IPS DF 6.9 (cell line): ENCODE data around the gene TMEM94.

Experiments
- DNase-seq: peaks from one replicate; pipeline ENCODE4 v3.0.0-alpha.2; 2013; ENCODE audit warnings: low read depth, low spot score
- H3K27ac ChIP-seq: one replicate; pipeline ENCODE4 v1.5.1; 2013; ENCODE audit warnings: low read length, control low read depth
- H3K27me3 ChIP-seq: 2 replicates; pipeline ENCODE4 v1.6.1; 2013; ENCODE audit warnings: mild to moderate bottlenecking, low read length; ENCODE audit not compliant: control insufficient read depth, insufficient read depth
- H3K36me3 ChIP-seq: 2 replicates; pipeline ENCODE4 v1.6.1; 2013; ENCODE audit warnings: low read length; ENCODE audit not compliant: control insufficient read depth, insufficient read depth
- H3K4me1 ChIP-seq: 2 replicates; pipeline ENCODE4 v1.6.1; 2013; ENCODE audit warnings: low read length; ENCODE audit not compliant: control insufficient read depth, insufficient read depth
- H3K4me3 ChIP-seq: 2 replicates; pipeline ENCODE4 v1.5.1; 2013; ENCODE audit warnings: mild to moderate bottlenecking, low read length
- H3K9me3 ChIP-seq: 2 replicates; pipeline ENCODE4 v1.6.1; 2013; ENCODE audit warnings: low read length, inconsistent platforms; ENCODE audit not compliant: control insufficient read depth, insufficient read depth
- WGBS: extraction: QIAGEN DNeasy Blood & Tissue Kit; methylation state at CpG from one replicate; pipeline ENCODE4 v1.1.7; 2013; ENCODE audit warnings: mixed read lengths, missing lambda C conversion rate; ENCODE audit not compliant: insufficient read length, insufficient coverage; 5-methylcytosine and 5-hydroxymethylcytosine counted together

TMEM94 gene

GRCh38 chr17:75463603-75464002, 7.2 kb downstream of the TMEM94 start:
- WGBS, result no CpG with 5 or more reads among the region's 2 CpGs
- no peak for DNase-seq
- Histone ChIP-seq H3K9me3 (no peaks in the 10 kb centered on the region), H3K27me3 (no peaks in the 10 kb centered on the region), H3K36me3 (no peaks in the 10 kb centered on the region), H3K4me3 (no peak overlapping the region), H3K27ac (no peak overlapping the region), H3K4me1 (no peaks in the 10 kb centered on the region)

- H3K27ac ChIP-seq, result no peak overlapping the region
- WGBS, result no CpG with 5 or more reads among the region's 6 CpGs
- no peaks in the 10 kb centered on the region for H3K27me3 ChIP-seq
- no peaks in the 10 kb centered on the region for H3K4me1 ChIP-seq
- DNase-seq, result no peak
- no peaks in the 10 kb centered on the region for H3K9me3 ChIP-seq
- no peak overlapping the region for H3K4me3 ChIP-seq
- no peaks in the 10 kb centered on the region for H3K36me3 ChIP-seq
These were observed 8.6 kb downstream of the TMEM94 start for GRCh38 chr17:75465039-75465438.

GRCh38 chr17:75468291-75468754, 11.9 kb downstream of the TMEM94 start:
- Histone ChIP-seq H3K27me3 (no peaks in the 10 kb centered on the region), H3K9me3 (no peaks in the 10 kb centered on the region), H3K27ac (no peak overlapping the region), H3K4me3 (no peak overlapping the region), H3K4me1 (no peaks in the 10 kb centered on the region), H3K36me3 (no peaks in the 10 kb centered on the region)
- no peak for DNase-seq
- WGBS, result no CpG with 5 or more reads among the region's 8 CpGs

DNA sequence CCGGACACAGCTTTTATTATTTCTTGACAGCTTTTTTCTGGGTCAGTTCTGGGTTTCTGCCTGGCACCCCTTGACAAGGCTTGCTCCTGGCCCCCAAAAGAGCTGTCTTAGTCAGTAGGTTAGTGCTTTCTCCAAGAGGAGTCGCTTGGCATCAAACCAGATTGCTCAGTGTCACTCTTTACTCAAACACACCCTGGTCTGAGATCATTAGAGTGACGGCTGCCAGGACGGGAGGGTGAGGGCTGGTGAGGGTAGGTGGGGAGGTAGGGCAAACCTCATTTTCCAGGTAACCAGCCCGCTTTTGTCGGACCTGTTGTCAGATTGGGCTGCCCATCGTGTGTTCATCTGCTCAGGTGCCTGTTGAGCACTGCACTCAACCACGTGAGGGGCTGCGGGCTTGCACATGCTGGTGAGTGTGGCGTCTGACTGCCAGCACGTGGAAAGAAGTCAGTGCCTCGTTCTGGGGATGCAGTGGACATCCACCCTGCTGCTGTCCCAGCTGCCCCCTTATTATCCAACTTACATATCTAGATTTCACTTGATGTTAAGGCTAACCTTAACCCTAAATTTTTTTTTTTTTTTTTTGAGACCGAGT, 12.4 kb downstream of the TMEM94 start:
- no peak overlapping the region for H3K4me3 ChIP-seq
- H3K36me3 ChIP-seq, result no peaks in the 10 kb centered on the region
- no peaks in the 10 kb centered on the region for H3K27me3 ChIP-seq
- H3K9me3 ChIP-seq, result no peaks in the 10 kb centered on the region
- no peaks in the 10 kb centered on the region for H3K4me1 ChIP-seq
- WGBS, result no CpG with 5 or more reads among the region's 13 CpGs
- no peak overlapping the region for H3K27ac ChIP-seq
- no peak for DNase-seq

DNA sequence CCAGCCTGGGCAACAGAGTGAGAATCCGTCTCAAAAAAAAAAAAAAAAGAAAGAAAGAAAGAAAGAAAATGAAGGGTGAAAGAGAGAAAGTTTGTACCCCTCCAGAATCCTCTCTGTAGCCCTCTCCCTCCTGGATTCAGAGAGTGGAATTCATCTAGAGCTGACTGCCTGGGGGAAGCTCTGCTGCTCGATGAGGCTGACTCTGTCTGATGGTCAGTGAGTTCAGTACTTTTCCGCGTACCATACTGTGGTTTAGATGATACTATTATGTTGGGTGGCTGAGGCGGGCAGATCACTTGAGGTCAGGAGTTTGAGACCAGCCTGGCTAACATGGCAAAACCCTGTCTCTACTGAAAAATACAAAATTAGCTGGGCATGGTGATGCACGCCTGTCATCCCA, 14.8 kb downstream of the TMEM94 start:
- Histone ChIP-seq H3K36me3 (no peaks in the 10 kb centered on the region), H3K4me3 (no peak overlapping the region), H3K27ac (no peak overlapping the region), H3K9me3 (no peaks in the 10 kb centered on the region), H3K27me3 (no peaks in the 10 kb centered on the region), H3K4me1 (no peaks in the 10 kb centered on the region)
- DNase-seq, result no peak
- no CpG with 5 or more reads among the region's 6 CpGs for WGBS

- Histone ChIP-seq H3K27ac (no peak overlapping the region), H3K4me3 (no peak overlapping the region), H3K36me3 (no peaks in the 10 kb centered on the region), H3K9me3 (no peaks in the 10 kb centered on the region), H3K4me1 (no peaks in the 10 kb centered on the region), H3K27me3 (no peaks in the 10 kb centered on the region)
- no peak for DNase-seq
- no CpG with 5 or more reads among the region's 4 CpGs for WGBS
These were observed 15.7 kb downstream of the TMEM94 start for GRCh38 chr17:75472119-75472518.

- Histone ChIP-seq H3K4me3 (no peak overlapping the region), H3K9me3 (no peaks in the 10 kb centered on the region), H3K27me3 (no peaks in the 10 kb centered on the region), H3K27ac (no peak overlapping the region), H3K4me1 (no peaks in the 10 kb centered on the region), H3K36me3 (no peaks in the 10 kb centered on the region)
- no CpG with 5 or more reads among the region's 2 CpGs for WGBS
- DNase-seq, result no peak
These were observed 16.8 kb downstream of the TMEM94 start for GRCh38 chr17:75473246-75473645.

DNA sequence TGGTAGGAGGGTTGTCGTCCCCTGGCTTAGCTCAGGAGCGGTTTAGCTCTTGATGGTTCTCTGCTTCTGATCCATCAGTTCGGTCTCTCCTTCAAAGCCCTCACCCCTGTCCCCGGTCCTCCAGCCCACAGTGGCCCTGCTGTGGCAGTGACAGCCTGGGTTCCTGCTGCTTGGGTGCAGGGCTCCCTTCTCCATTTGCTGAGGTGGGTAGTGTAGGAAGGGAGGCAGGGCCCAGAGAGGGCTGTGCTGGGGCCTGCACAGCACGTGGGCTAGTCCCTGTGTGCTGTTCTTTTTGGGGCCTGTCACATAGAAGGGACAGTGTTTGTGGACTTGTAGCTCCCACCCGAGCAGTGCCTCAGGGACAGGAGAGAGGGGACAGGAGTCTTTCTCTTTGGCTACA, 18.3 kb downstream of the TMEM94 start:
- Histone ChIP-seq H3K4me1 (peaks cover 1% of the 10 kb centered on the region; the same call in 1 of the 2 replicates), H3K27ac (no peak overlapping the region), H3K36me3 (no peaks in the 10 kb centered on the region), H3K4me3 (no peak overlapping the region), H3K27me3 (no peaks in the 10 kb centered on the region), H3K9me3 (no peaks in the 10 kb centered on the region)
- no peak for DNase-seq
- WGBS, result no CpG with 5 or more reads among the region's 6 CpGs

- H3K4me3 ChIP-seq, result no peak overlapping the region
- no peak overlapping the region for H3K27ac ChIP-seq
- no peaks in the 10 kb centered on the region for H3K9me3 ChIP-seq
- no peak for DNase-seq
- H3K4me1 ChIP-seq, result peaks cover 1% of the 10 kb centered on the region; the same call in 1 of the 2 replicates
- no CpG with 5 or more reads among the region's 13 CpGs for WGBS
- no peaks in the 10 kb centered on the region for H3K36me3 ChIP-seq
- no peaks in the 10 kb centered on the region for H3K27me3 ChIP-seq
These were observed 18.9 kb downstream of the TMEM94 start for GRCh38 chr17:75475144-75475835.

DNA sequence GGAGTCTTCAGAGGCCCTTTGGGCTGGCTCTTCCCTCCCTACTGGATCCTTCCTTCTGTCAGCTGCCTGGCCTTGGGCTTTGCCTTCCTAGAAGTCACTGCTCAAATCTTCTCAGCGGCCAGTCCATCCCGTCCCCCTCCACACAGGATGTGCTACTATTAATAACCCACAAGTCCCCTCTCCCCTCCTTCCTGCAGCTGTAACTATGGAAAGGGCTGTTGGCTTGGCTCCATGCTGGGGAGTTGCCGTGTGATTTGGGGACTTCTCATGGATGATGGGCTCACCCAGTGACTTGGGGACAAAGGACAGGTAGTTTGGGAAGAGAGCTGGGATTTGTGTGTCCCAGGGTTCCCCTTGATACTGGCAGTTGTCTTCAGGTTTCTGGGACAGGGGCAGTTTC, 19.4 kb downstream of the TMEM94 start:
- no peak overlapping the region for H3K4me3 ChIP-seq
- no peaks in the 10 kb centered on the region for H3K9me3 ChIP-seq
- H3K27ac ChIP-seq, result no peak overlapping the region
- no CpG with 5 or more reads among the region's 3 CpGs for WGBS
- no peak for DNase-seq
- peaks cover 1% of the 10 kb centered on the region; the same call in 1 of the 2 replicates for H3K4me1 ChIP-seq
- H3K36me3 ChIP-seq, result no peaks in the 10 kb centered on the region
- no peaks in the 10 kb centered on the region for H3K27me3 ChIP-seq

DNA sequence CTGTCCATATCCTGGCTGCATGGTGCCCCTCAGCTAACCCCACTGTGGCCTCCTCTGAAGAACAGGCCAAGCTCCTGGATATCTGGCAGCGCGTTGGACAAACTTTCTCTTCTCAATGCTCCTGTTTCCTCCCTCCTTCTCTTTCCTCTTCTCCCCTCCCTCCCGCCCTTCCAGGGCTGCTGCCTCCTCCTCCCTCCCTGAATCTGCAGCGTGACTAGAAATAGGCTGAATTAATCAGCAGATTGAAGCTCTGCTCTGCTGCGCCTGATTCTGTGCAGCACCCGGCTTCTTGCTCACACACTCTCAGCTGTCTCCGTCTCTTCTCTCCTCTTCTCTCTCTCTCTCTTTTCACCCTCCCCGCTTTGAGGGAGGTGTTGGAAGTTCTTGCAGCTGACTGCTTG, 19.8 kb downstream of the TMEM94 start:
- Histone ChIP-seq H3K27ac (no peak overlapping the region), H3K36me3 (no peaks in the 10 kb centered on the region), H3K4me1 (peaks cover 1% of the 10 kb centered on the region; the same call in 1 of the 2 replicates), H3K9me3 (no peaks in the 10 kb centered on the region), H3K4me3 (no peak overlapping the region), H3K27me3 (no peaks in the 10 kb centered on the region)
- WGBS, result no CpG with 5 or more reads among the region's 8 CpGs
- DNase-seq, result no peak
